H9 (cell line): ENCODE data around the gene THBS2. TPM values are rescaled to one million over a fixed set of nuclear protein-coding genes. Genes with fewer than 3 reads are reported as not detected.

Experiments used
- DNase-seq: peaks from one replicate; pipeline ENCODE4 v3.0.0-alpha.2; 2017
- H2AFZ ChIP-seq: one replicate; pipeline ENCODE4 v1.6.1; 2013; ENCODE audit warnings: mild to moderate bottlenecking, low read length, control low read depth, moderate library complexity
- H2AK5ac ChIP-seq: 2 replicates; pipeline ENCODE4 v1.6.1; 2013; ENCODE audit warnings: low read length, control low read depth, mixed read lengths; ENCODE audit not compliant: insufficient read length
- H2BK120ac ChIP-seq: one replicate; pipeline ENCODE4 v1.6.1; 2013; ENCODE audit warnings: low read depth, mild to moderate bottlenecking, low read length, control low read depth, inconsistent platforms; ENCODE audit not compliant: poor library complexity, severe bottlenecking
- H2BK12ac ChIP-seq: 2 replicates; pipeline ENCODE4 v1.6.1; 2013; ENCODE audit warnings: low read length, control low read depth, mixed read lengths, low read depth; ENCODE audit not compliant: insufficient read length
- H2BK15ac ChIP-seq: 2 replicates; pipeline ENCODE4 v1.6.1; 2013; ENCODE audit warnings: low read depth, low read length, control low read depth
- H2BK20ac ChIP-seq: one replicate; pipeline ENCODE4 v1.6.1; 2013; ENCODE audit warnings: low read depth, mild to moderate bottlenecking, low read length, control low read depth, inconsistent platforms; ENCODE audit not compliant: poor library complexity, severe bottlenecking
- H2BK5ac ChIP-seq: 2 replicates; pipeline ENCODE4 v1.6.1; 2013; ENCODE audit warnings: low read length, control low read depth, mixed read lengths; ENCODE audit not compliant: insufficient read length
- H3K14ac ChIP-seq: 2 replicates; pipeline ENCODE4 v1.6.1; 2013; ENCODE audit warnings: low read length, control low read depth; ENCODE audit not compliant: insufficient read depth
- H3K18ac ChIP-seq: 2 replicates; pipeline ENCODE4 v1.6.1; 2013; ENCODE audit warnings: low read depth, mild to moderate bottlenecking, mixed read lengths, low read length, control low read depth; ENCODE audit not compliant: insufficient read length
- H3K23ac ChIP-seq: 2 replicates; pipeline ENCODE4 v1.6.1; 2013; ENCODE audit warnings: low read length, control low read depth, mixed read lengths, low read depth; ENCODE audit not compliant: insufficient read length
- H3K23me2 ChIP-seq: 2 replicates; pipeline ENCODE4 v1.6.1; 2013; ENCODE audit warnings: low read depth, mild to moderate bottlenecking, mixed read lengths, low read length, control low read depth; ENCODE audit not compliant: insufficient read length, poor library complexity, severe bottlenecking
- H3K27ac ChIP-seq: 2 replicates; pipeline ENCODE4 v1.5.1; 2013; ENCODE audit warnings: low read length, control low read depth, mixed read lengths, low read depth; ENCODE audit not compliant: insufficient read length
- H3K27me3 ChIP-seq: 2 replicates; pipeline ENCODE4 v1.6.1; 2013; ENCODE audit warnings: low read length, control low read depth, inconsistent platforms; ENCODE audit not compliant: insufficient read depth
- H3K4ac ChIP-seq: 2 replicates; pipeline ENCODE4 v1.6.1; 2013; ENCODE audit warnings: low read depth, mild to moderate bottlenecking, control low read depth, inconsistent platforms, low read length, moderate library complexity
- H3K4me1 ChIP-seq: 2 replicates; pipeline ENCODE4 v1.6.1; 2013; ENCODE audit warnings: low read length, control low read depth, inconsistent platforms; ENCODE audit not compliant: insufficient read depth
- H3K4me2 ChIP-seq: 2 replicates; pipeline ENCODE4 v1.6.1; 2013; ENCODE audit warnings: low read length, control low read depth, mixed read lengths; ENCODE audit not compliant: insufficient read length, insufficient read depth
- H3K56ac ChIP-seq: 2 replicates; pipeline ENCODE4 v1.6.1; 2013; ENCODE audit warnings: low read depth, mild to moderate bottlenecking, mixed read lengths, low read length, control low read depth; ENCODE audit not compliant: insufficient read length
- H3K79me1 ChIP-seq: 2 replicates; pipeline ENCODE4 v1.6.1; 2013; ENCODE audit warnings: low read depth, mild to moderate bottlenecking, moderate library complexity, low read length, control low read depth, inconsistent platforms; ENCODE audit not compliant: insufficient read depth, poor library complexity, severe bottlenecking
- H3K79me2 ChIP-seq: 2 replicates; pipeline ENCODE4 v1.6.1; 2013; ENCODE audit warnings: low read length, control low read depth, inconsistent platforms; ENCODE audit not compliant: insufficient read depth
- H3K9ac ChIP-seq: 2 replicates; pipeline ENCODE4 v1.6.1; 2013; ENCODE audit warnings: low read length, control low read depth, mixed read lengths; ENCODE audit not compliant: insufficient read length; ENCODE audit errors: extremely low read depth
- H3K9me3 ChIP-seq: one replicate; pipeline ENCODE4 v1.6.1; 2013; ENCODE audit warnings: low read depth, low read length, inconsistent platforms; ENCODE audit not compliant: control insufficient read depth
- H3T11ph ChIP-seq: one replicate; pipeline ENCODE4 v1.6.1; 2013; ENCODE audit warnings: mild to moderate bottlenecking, low read length, control low read depth, inconsistent platforms
- H4K20me1 ChIP-seq: one replicate; pipeline ENCODE4 v1.6.1; 2013; ENCODE audit not compliant: control insufficient read depth, insufficient read length, insufficient read depth
- H4K5ac ChIP-seq: 2 replicates; pipeline ENCODE4 v1.6.1; 2013; ENCODE audit warnings: low read depth, mild to moderate bottlenecking, mixed read lengths, low read length, control low read depth; ENCODE audit not compliant: insufficient read length
- H4K8ac ChIP-seq: replicated peaks from 2 replicates; pipeline ENCODE4 v1.6.1; 2013; ENCODE audit warnings: low read length, control low read depth, mixed read lengths, low read depth; ENCODE audit not compliant: insufficient read length
- H4K91ac ChIP-seq: 2 replicates; pipeline ENCODE4 v1.6.1; 2013; ENCODE audit warnings: low read depth, mild to moderate bottlenecking, moderate library complexity, mixed read lengths, low read length, control low read depth; ENCODE audit not compliant: insufficient read length
- H3K27ac Mint-ChIP-seq, 3 experiments: 2 replicates in 2 of 3; 3 replicates in 1 of 3; pipeline ENCODE4 v1.8.0; 2020 to 2021; ENCODE audit warnings: mixed read lengths in 3 of 3, mild to moderate bottlenecking in 1 of 3, moderate library complexity in 1 of 3
- H3K27me3 Mint-ChIP-seq: 2 replicates; pipeline ENCODE4 v1.8.0; 2021; ENCODE audit warnings: low read depth, mild to moderate bottlenecking, moderate library complexity, mixed read lengths
- H3K36me3 Mint-ChIP-seq, 3 experiments: 2 replicates in 2 of 3; 3 replicates in 1 of 3; pipeline ENCODE4 v1.8.0; 2020 to 2021; ENCODE audit warnings: low read depth in 3 of 3, mixed read lengths in 3 of 3; ENCODE audit not compliant: insufficient read depth in 1 of 3
- H3K4me1 Mint-ChIP-seq, 2 experiments: 2 replicates each; pipeline ENCODE4 v1.8.0; 2020; ENCODE audit warnings: mixed read lengths in 2 of 2
- H3K4me3 Mint-ChIP-seq, 2 experiments: 2 replicates in 1 of 2; 3 replicates in 1 of 2; pipeline ENCODE4 v1.8.0; 2020 to 2021; ENCODE audit warnings: mild to moderate bottlenecking in 2 of 2, mixed read lengths in 2 of 2, moderate library complexity in 1 of 2
- H3K9me3 Mint-ChIP-seq, 2 experiments: 2 replicates in 1 of 2; 3 replicates in 1 of 2; pipeline ENCODE4 v1.8.0; 2020; ENCODE audit warnings: mild to moderate bottlenecking in 2 of 2, mixed read lengths in 2 of 2, moderate library complexity in 1 of 2
- CTCF ChIP-seq: fragments of 200-600 bp; sonication (generic); conservative IDR thresholded peaks from 3 replicates; pipeline ENCODE4 v1.8.0; 2021; ENCODE audit warnings: antibody characterized with exemption, mild to moderate bottlenecking
- WGBS: extraction: QIAGEN DNeasy Blood & Tissue Kit; methylation state at CpG from one replicate; pipeline ENCODE4 v1.1.7; 2013; ENCODE audit warnings: missing lambda C conversion rate, low lambda C conversion rate, mixed read lengths; ENCODE audit not compliant: insufficient read length; ENCODE audit errors: extremely low coverage; 5-methylcytosine and 5-hydroxymethylcytosine counted together
- total RNA-seq: library from RNA; stranded (reverse); gene quantifications from 2 replicates; pipeline ENCODE4 v1.2.1, GENCODE V29; 2021

Gene THBS2
- total RNA-seq, 1 experiment from 2014 or later = 14.7 TPM

DNA sequence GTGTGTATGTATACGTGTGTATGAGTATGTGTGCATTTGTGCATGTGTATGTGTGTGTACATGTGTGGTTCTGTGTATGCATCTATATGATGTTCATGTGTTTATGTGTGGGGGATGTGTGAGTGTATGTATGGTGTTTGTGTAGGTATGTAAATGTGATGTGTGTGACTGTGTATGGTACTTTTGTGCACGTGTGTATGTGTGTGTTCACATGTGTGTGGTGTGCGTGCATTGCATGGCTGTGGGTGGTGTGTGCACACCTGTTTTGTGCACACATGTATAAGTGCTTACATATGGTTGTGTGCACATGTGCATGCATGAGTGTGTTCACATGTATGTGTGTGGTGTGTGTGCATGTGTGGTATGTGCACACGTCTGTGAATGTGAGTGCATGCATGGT is 6.2 kb downstream of the THBS2 start:
- no CpG with 5 or more reads among the region's 4 CpGs for WGBS
- peaks cover 0 to 9% of the 10 kb centered on the region in 2 experiments; a peak in 2 of 5 replicates for H3K9me3 Mint-ChIP-seq
- no peak overlapping the region for H3T11ph ChIP-seq

More for the DNA sequence above, 6.2 kb downstream of the THBS2 start:
- Mint-ChIP-seq H3K27ac (peak overlapping the region in 1 of 3 experiments; percentile 27; a peak in 1 of 7 replicates), H3K27me3 (peaks cover 2% of the 10 kb centered on the region), H3K4me3 (no peak overlapping the region; a peak in 1 of 5 replicates), H3K4me1 (peaks cover 20 to 21% of the 10 kb centered on the region in 2 experiments), H3K36me3 (peaks cover 22 to 49% (median 32%) of the 10 kb centered on the region in 3 experiments)
- Histone ChIP-seq H2BK5ac (no peak overlapping the region), H3K4me1 (peaks cover 4% of the 10 kb centered on the region; the same call in 1 of the 2 replicates), H4K20me1 (no peaks in the 10 kb centered on the region), H2AK5ac (no peak overlapping the region), H4K5ac (no peak overlapping the region), H4K91ac (no peak overlapping the region), H3K23me2 (peaks cover 3% of the 10 kb centered on the region), H3K4ac (no peak overlapping the region), H3K4me2 (no peak overlapping the region), H3K27me3 (no peaks in the 10 kb centered on the region), H3K27ac (no peak overlapping the region), H2BK120ac (no peak overlapping the region), H3K18ac (no peak overlapping the region), H3K79me2 (no peaks in the 10 kb centered on the region; the same call in 1 of the 2 replicates), H4K8ac (peak overlapping the region; percentile 1), H2BK15ac (no peak overlapping the region), H3K9ac (no peak overlapping the region), H2BK20ac (no peak overlapping the region), H2AFZ (no peak overlapping the region), H3K79me1 (no peaks in the 10 kb centered on the region), H3K14ac (no peak overlapping the region), H3K56ac (no peak overlapping the region), H3K23ac (no peak overlapping the region), H3K9me3 (no peaks in the 10 kb centered on the region), H2BK12ac (no peak overlapping the region)
- TF ChIP-seq CTCF = no peak
- no peak for DNase-seq
